CD8-positive, alpha-beta memory T cell (primary cell): ENCODE measurements around the gene IFI44. TPM values are rescaled to one million over a fixed set of nuclear protein-coding genes. Genes with fewer than 3 reads are reported as not detected.

Source experiments
- CTCF ChIA-PET: fragments of 350-600 bp; sonication (Branson Sonifier 250); formaldehyde crosslinking; loops from one replicate; lab custom pipeline; 2021; ENCODE audit warnings: antibody characterized with exemption; lab: Charles Lee
- POLR2A ChIA-PET: fragments of 350-600 bp; sonication (Branson Sonifier 250); formaldehyde crosslinking; loops from one replicate; lab custom pipeline; 2021; ENCODE audit warnings: antibody characterized with exemption; lab: Charles Lee
- DNase-seq, 5 donors: peaks; one replicate each; pipeline versions ENCODE4 v3.0.0 to v3.0.0-alpha.2; 2020 to 2022; ENCODE audit warnings: mixed read lengths in 1 of 5
- H3K27ac ChIP-seq: one replicate; pipeline ENCODE4 v1.7.0; 2013; ENCODE audit warnings: low read depth, mild to moderate bottlenecking, low read length, moderate library complexity
- H3K27me3 ChIP-seq: 2 replicates; pipeline ENCODE4 v1.7.0; 2013; ENCODE audit warnings: low read length, mild to moderate bottlenecking; ENCODE audit not compliant: insufficient read depth, poor library complexity, severe bottlenecking
- H3K36me3 ChIP-seq: 2 replicates; pipeline ENCODE4 v1.7.0; 2013; ENCODE audit warnings: mild to moderate bottlenecking, low read length, moderate library complexity; ENCODE audit not compliant: insufficient read depth
- H3K4me1 ChIP-seq: 2 replicates; pipeline ENCODE4 v1.7.0; 2013; ENCODE audit warnings: mild to moderate bottlenecking, low read length, moderate library complexity; ENCODE audit not compliant: insufficient read depth
- H3K4me3 ChIP-seq: 2 replicates; pipeline ENCODE4 v1.7.0; 2013; ENCODE audit warnings: mild to moderate bottlenecking, low read length
- H3K9me3 ChIP-seq: 2 replicates; pipeline ENCODE4 v1.7.0; 2013; ENCODE audit warnings: mild to moderate bottlenecking, low read length
- H3K27ac Mint-ChIP-seq, 8 donors: one replicate each; pipeline ENCODE4 v1.8.0; 2020 to 2021; ENCODE audit warnings: mixed read lengths in 8 of 8, mild to moderate bottlenecking in 6 of 8, inconsistent platforms in 3 of 8, moderate library complexity in 3 of 8
- H3K27me3 Mint-ChIP-seq, 2 donors: one replicate each; pipeline ENCODE4 v1.8.0; 2020 to 2021; ENCODE audit warnings: mixed read lengths in 2 of 2, mild to moderate bottlenecking in 1 of 2, moderate library complexity in 1 of 2
- H3K36me3 Mint-ChIP-seq, 3 donors: one replicate each; pipeline ENCODE4 v1.8.0; 2020 to 2021; ENCODE audit warnings: mixed read lengths in 3 of 3, inconsistent platforms in 1 of 3, mild to moderate bottlenecking in 1 of 3
- H3K4me1 Mint-ChIP-seq, 3 donors: one replicate each; pipeline ENCODE4 v1.8.0; 2020 to 2021; ENCODE audit warnings: mixed read lengths in 3 of 3, inconsistent platforms in 1 of 3, mild to moderate bottlenecking in 1 of 3
- H3K4me3 Mint-ChIP-seq, 7 donors: one replicate each; pipeline ENCODE4 v1.8.0; 2020 to 2021; ENCODE audit warnings: mixed read lengths in 7 of 7, mild to moderate bottlenecking in 6 of 7, moderate library complexity in 4 of 7, inconsistent platforms in 2 of 7
- H3K9me3 Mint-ChIP-seq, 5 donors: one replicate each; pipeline ENCODE4 v1.8.0; 2020 to 2022; ENCODE audit warnings: mixed read lengths in 5 of 5, mild to moderate bottlenecking in 3 of 5, moderate library complexity in 2 of 5, inconsistent platforms in 1 of 5
- polyA plus RNA-seq: library from polyadenylated mRNA; unstranded; fragments of 300-500 nt; fragmentation: Illumina TruSeq; gene quantifications from one replicate; pipeline ENCODE4 v1.2.3, GENCODE V29; 2021
- total RNA-seq, 2 experiments: library from RNA; stranded (reverse); gene quantifications; one replicate each; pipeline ENCODE4 v1.2.3, GENCODE V29; 2021

Gene IFI44
- total and polyA plus RNA-seq, 3 experiments from 2014 or later, result 6.6 to 29.8 (median 7.6) TPM

- no peak overlapping the region for H3K4me3 ChIP-seq
- H3K9me3 ChIP-seq, result no peaks in the 10 kb centered on the region
- CTCF ChIA-PET, result no interaction called here
- POLR2A ChIA-PET, result no interaction called here
- Mint-ChIP-seq H3K4me3 (no peak overlapping the region), H3K4me1 (no peaks in the 10 kb centered on the region), H3K27ac (no peak overlapping the region), H3K36me3 (peaks cover 0 to 6% (median 3%) of the 10 kb centered on the region in 3 donors), H3K27me3 (peaks cover 15 to 41% of the 10 kb centered on the region in 2 donors), H3K9me3 (peaks cover 11 to 19% (median 16%) of the 10 kb centered on the region in 5 donors)
- no peak overlapping the region for H3K27ac ChIP-seq
- no peaks in the 10 kb centered on the region for H3K36me3 ChIP-seq
- no peaks in the 10 kb centered on the region for H3K27me3 ChIP-seq
- H3K4me1 ChIP-seq, result no peaks in the 10 kb centered on the region
- DNase-seq, result no peak
These were observed 54.2 kb downstream of the IFI44 start for GRCh38 chr1:78703806-78704205.

DNA sequence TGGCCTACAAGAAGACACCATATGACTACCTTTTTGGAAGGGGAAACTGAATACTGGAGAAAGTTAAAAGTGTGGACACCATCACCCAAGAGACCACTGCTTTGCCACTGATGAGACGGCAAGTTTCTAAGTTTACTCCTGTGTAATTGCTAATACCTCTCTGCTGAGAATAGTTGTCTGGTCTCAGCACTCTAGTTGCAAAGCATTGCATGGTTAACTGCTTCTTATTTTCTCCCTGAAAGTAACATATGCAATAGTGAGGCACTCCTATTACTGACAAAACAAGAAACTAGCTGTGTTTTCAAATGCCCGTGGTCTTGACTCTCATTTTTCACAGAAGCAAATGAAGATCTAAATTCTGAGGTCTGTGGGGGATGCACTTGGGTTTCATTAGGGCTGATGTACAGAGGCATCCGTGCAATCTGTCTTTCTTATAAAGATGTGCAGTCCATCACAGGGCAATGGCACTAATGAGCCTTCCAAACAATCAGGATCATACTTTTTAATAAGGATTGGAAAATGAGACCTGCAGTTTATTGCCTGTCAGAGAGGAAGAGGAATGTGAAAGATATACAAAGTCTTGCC lies 62.9 kb downstream of the IFI44 start:
- no peaks in the 10 kb centered on the region for H3K4me1 ChIP-seq

DNA sequence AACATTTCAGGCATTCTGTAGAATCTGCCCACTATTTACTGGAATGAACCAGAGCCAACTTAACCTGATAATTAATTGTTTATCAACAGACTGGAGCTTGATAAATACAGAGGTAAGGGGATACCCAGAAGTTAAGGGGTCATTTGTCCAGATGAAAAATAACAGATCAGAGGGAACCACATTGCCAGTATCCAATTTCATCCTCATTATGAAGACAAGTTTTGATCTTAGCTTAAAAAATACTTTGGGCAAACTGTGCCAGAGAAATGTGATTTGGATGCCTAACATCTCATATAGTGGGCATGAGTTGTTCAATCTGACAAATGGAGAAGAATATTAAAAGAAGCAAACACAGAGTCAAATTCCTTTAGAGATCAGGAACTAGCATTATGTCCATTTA lies 63.7 kb downstream of the IFI44 start:
- Mint-ChIP-seq H3K4me3 (no peak overlapping the region), H3K27me3 (peaks cover 2 to 4% of the 10 kb centered on the region in 2 donors), H3K9me3 (no peaks in the 10 kb centered on the region), H3K36me3 (no peaks in the 10 kb centered on the region), H3K27ac (no peak overlapping the region), H3K4me1 (no peaks in the 10 kb centered on the region)
- Histone ChIP-seq H3K27me3 (no peaks in the 10 kb centered on the region), H3K4me1 (no peaks in the 10 kb centered on the region), H3K36me3 (no peaks in the 10 kb centered on the region), H3K27ac (no peak overlapping the region), H3K9me3 (no peaks in the 10 kb centered on the region), H3K4me3 (no peak overlapping the region)
- ChIA-PET POLR2A (no interaction called here), CTCF (no interaction called here)
- no peak for DNase-seq

More for the DNA sequence above, 62.9 kb downstream of the IFI44 start:
- no peaks in the 10 kb centered on the region for H3K36me3 Mint-ChIP-seq
- POLR2A ChIA-PET, result no interaction called here
- no peaks in the 10 kb centered on the region for H3K4me1 Mint-ChIP-seq
- Histone ChIP-seq H3K4me3 (no peak overlapping the region), H3K27me3 (no peaks in the 10 kb centered on the region), H3K36me3 (no peaks in the 10 kb centered on the region), H3K9me3 (no peaks in the 10 kb centered on the region), H3K27ac (no peak overlapping the region)
- DNase-seq, result no peak
- no peak overlapping the region for H3K4me3 Mint-ChIP-seq
- peaks cover 1 to 3% of the 10 kb centered on the region in 2 donors for H3K27me3 Mint-ChIP-seq
- H3K27ac Mint-ChIP-seq, result no peak overlapping the region
- H3K9me3 Mint-ChIP-seq, result no peaks in the 10 kb centered on the region
- CTCF ChIA-PET, result no interaction called here

Other genes starting within 250 kb of the IFI44 start
- gene PTGFR, start 158.9 kb upstream of the IFI44 start, total RNA-seq, result not detected
- not detected for gene PTGFR, start 158.9 kb upstream of the IFI44 start, polyA plus RNA-seq
- gene IFI44L, start 29.4 kb upstream of the IFI44 start, total RNA-seq, result 1 to 10 TPM; 1.4 to 2.3 TPM
- 12.7 TPM for gene IFI44L, start 29.4 kb upstream of the IFI44 start, polyA plus RNA-seq